Panc1 (cell line): ENCODE data around the gene CENATAC.
"Not testable (repeated sequence)": the region's sequence is repeated elsewhere in the genome, so short reads cannot be mapped to it uniquely, and the experiment has no call there.

Source experiments
- CTCF ChIP-seq: fragments of 450-650 bp; IDR thresholded peaks from 2 replicates; pipeline ENCODE4 v1.5.1; 2017; ENCODE audit warnings: mild to moderate bottlenecking
- POLR2AphosphoS5 ChIP-seq: IDR thresholded peaks from 2 replicates; pipeline ENCODE4 v1.6.1; 2012; ENCODE audit warnings: mild to moderate bottlenecking, low read depth, low read length, moderate library complexity

- not testable (repeated sequence) for TF ChIP-seq CTCF, POLR2AphosphoS5
Measured at GRCh38 chr11:118969508-118969907, 28.4 kb upstream of the CENATAC start.
